Central memory CD8-positive, alpha-beta T cell (primary cell): ENCODE results near the gene FUT8.

Source experiments
- ATAC-seq: fragments of 150-1000 bp; cut with Tn5 transposase; replicated peaks from 2 replicates; pipeline ENCODE4 v1.10.0; 2022; ENCODE audit warnings: mild to moderate bottlenecking, moderate FRiP score, moderate number of reproducible peaks; ENCODE audit not compliant: poor library complexity, severe bottlenecking; ENCODE audit errors: extremely low read depth
- DNase-seq, 2 donors: peaks; one replicate each; pipeline ENCODE4 v3.0.0; 2021; ENCODE audit warnings: low spot score in 2 of 2
- H3K27ac Mint-ChIP-seq: one replicate; pipeline ENCODE4 v1.8.0; 2022; ENCODE audit warnings: low read depth, mild to moderate bottlenecking, moderate library complexity, mixed read lengths
- H3K27me3 Mint-ChIP-seq: one replicate; pipeline ENCODE4 v1.8.0; 2022; ENCODE audit warnings: mixed read lengths
- H3K36me3 Mint-ChIP-seq: one replicate; pipeline ENCODE4 v1.8.0; 2022; ENCODE audit warnings: mild to moderate bottlenecking, moderate library complexity, mixed read lengths; ENCODE audit not compliant: insufficient read depth
- H3K4me1 Mint-ChIP-seq: one replicate; pipeline ENCODE4 v1.8.0; 2022; ENCODE audit warnings: mixed read lengths
- H3K4me3 Mint-ChIP-seq: one replicate; pipeline ENCODE4 v1.8.0; 2022; ENCODE audit warnings: mild to moderate bottlenecking, moderate library complexity, mixed read lengths
- H3K9me3 Mint-ChIP-seq: one replicate; pipeline ENCODE4 v1.8.0; 2022; ENCODE audit warnings: mixed read lengths

The FUT8 gene

GRCh38 chr14:65731933-65732506 is 319.5 kb downstream of the FUT8 start:
- peaks cover 8% of the 10 kb centered on the region for H3K36me3 Mint-ChIP-seq
- H3K4me3 Mint-ChIP-seq, result no peak overlapping the region
- H3K27ac Mint-ChIP-seq, result no peak overlapping the region
- H3K27me3 Mint-ChIP-seq, result no peaks in the 10 kb centered on the region
- no peaks in the 10 kb centered on the region for H3K9me3 Mint-ChIP-seq
- no peak for DNase-seq
- H3K4me1 Mint-ChIP-seq, result no peaks in the 10 kb centered on the region
- ATAC-seq, result peak; percentile 49

GRCh38 chr14:65738339-65738738 is 325.8 kb downstream of the FUT8 start:
- no peaks in the 10 kb centered on the region for H3K27me3 Mint-ChIP-seq
- peaks cover 4% of the 10 kb centered on the region for H3K36me3 Mint-ChIP-seq
- no peak overlapping the region for H3K4me3 Mint-ChIP-seq
- H3K27ac Mint-ChIP-seq, result no peak overlapping the region
- no peaks in the 10 kb centered on the region for H3K9me3 Mint-ChIP-seq
- no peaks in the 10 kb centered on the region for H3K4me1 Mint-ChIP-seq
- DNase-seq, result no peak
- no peak for ATAC-seq

GRCh38 chr14:65745396-65746190 is 333.1 kb downstream of the FUT8 start:
- no peak for DNase-seq
- Mint-ChIP-seq H3K9me3 (no peaks in the 10 kb centered on the region), H3K36me3 (peaks cover 3% of the 10 kb centered on the region), H3K27me3 (no peaks in the 10 kb centered on the region), H3K4me1 (no peaks in the 10 kb centered on the region), H3K4me3 (no peak overlapping the region), H3K27ac (no peak overlapping the region)
- ATAC-seq, result no peak

GRCh38 chr14:65748796-65749195 is 336.3 kb downstream of the FUT8 start:
- no peaks in the 10 kb centered on the region for H3K27me3 Mint-ChIP-seq
- ATAC-seq, result no peak
- no peaks in the 10 kb centered on the region for H3K4me1 Mint-ChIP-seq
- no peak overlapping the region for H3K27ac Mint-ChIP-seq
- no peaks in the 10 kb centered on the region for H3K9me3 Mint-ChIP-seq
- no peaks in the 10 kb centered on the region for H3K36me3 Mint-ChIP-seq
- DNase-seq, result no peak
- H3K4me3 Mint-ChIP-seq, result no peak overlapping the region

GRCh38 chr14:65749287-65749686 is 336.8 kb downstream of the FUT8 start:
- Mint-ChIP-seq H3K36me3 (no peaks in the 10 kb centered on the region), H3K9me3 (no peaks in the 10 kb centered on the region), H3K4me1 (no peaks in the 10 kb centered on the region), H3K27me3 (no peaks in the 10 kb centered on the region), H3K27ac (no peak overlapping the region), H3K4me3 (no peak overlapping the region)
- DNase-seq (no peak), ATAC-seq (no peak)

- no peak overlapping the region for H3K4me3 Mint-ChIP-seq
- H3K27me3 Mint-ChIP-seq, result no peaks in the 10 kb centered on the region
- no peak overlapping the region for H3K27ac Mint-ChIP-seq
- H3K4me1 Mint-ChIP-seq, result no peaks in the 10 kb centered on the region
- H3K9me3 Mint-ChIP-seq, result no peaks in the 10 kb centered on the region
- ATAC-seq (no peak), DNase-seq (no peak)
- H3K36me3 Mint-ChIP-seq, result no peaks in the 10 kb centered on the region
Observed at GRCh38 chr14:65750906-65751305, 338.4 kb downstream of the FUT8 start.

- Mint-ChIP-seq H3K27ac (no peak overlapping the region), H3K27me3 (no peaks in the 10 kb centered on the region), H3K36me3 (no peaks in the 10 kb centered on the region), H3K9me3 (no peaks in the 10 kb centered on the region), H3K4me1 (no peaks in the 10 kb centered on the region), H3K4me3 (no peak overlapping the region)
- ATAC-seq (no peak), DNase-seq (no peak)
Observed at GRCh38 chr14:65751510-65751909, 339.0 kb downstream of the FUT8 start.

GRCh38 chr14:65753061-65753460 is 340.5 kb downstream of the FUT8 start:
- Mint-ChIP-seq H3K27ac (no peak overlapping the region), H3K4me3 (no peak overlapping the region), H3K27me3 (no peaks in the 10 kb centered on the region), H3K4me1 (no peaks in the 10 kb centered on the region), H3K9me3 (no peaks in the 10 kb centered on the region), H3K36me3 (no peaks in the 10 kb centered on the region)
- DNase-seq (no peak), ATAC-seq (no peak)

GRCh38 chr14:65755331-65755730 is 342.8 kb downstream of the FUT8 start:
- ATAC-seq (no peak), DNase-seq (no peak)
- H3K27ac Mint-ChIP-seq, result no peak overlapping the region
- H3K4me3 Mint-ChIP-seq, result no peak overlapping the region
- H3K4me1 Mint-ChIP-seq, result no peaks in the 10 kb centered on the region
- H3K36me3 Mint-ChIP-seq, result no peaks in the 10 kb centered on the region
- H3K9me3 Mint-ChIP-seq, result peaks cover 4% of the 10 kb centered on the region
- no peaks in the 10 kb centered on the region for H3K27me3 Mint-ChIP-seq

- DNase-seq (no peak), ATAC-seq (no peak)
- Mint-ChIP-seq H3K36me3 (no peaks in the 10 kb centered on the region), H3K27ac (no peak overlapping the region), H3K9me3 (peaks cover 4% of the 10 kb centered on the region), H3K4me3 (no peak overlapping the region), H3K27me3 (no peaks in the 10 kb centered on the region), H3K4me1 (no peaks in the 10 kb centered on the region)
Observed at GRCh38 chr14:65756880-65757279, 344.4 kb downstream of the FUT8 start.

- H3K4me3 Mint-ChIP-seq, result no peak overlapping the region
- no peak overlapping the region for H3K27ac Mint-ChIP-seq
- no peaks in the 10 kb centered on the region for H3K9me3 Mint-ChIP-seq
- no peaks in the 10 kb centered on the region for H3K27me3 Mint-ChIP-seq
- no peaks in the 10 kb centered on the region for H3K36me3 Mint-ChIP-seq
- ATAC-seq (no peak), DNase-seq (no peak)
- no peaks in the 10 kb centered on the region for H3K4me1 Mint-ChIP-seq
Observed at GRCh38 chr14:65769151-65769550, 356.6 kb downstream of the FUT8 start.

- DNase-seq (no peak), ATAC-seq (no peak)
- Mint-ChIP-seq H3K27me3 (no peaks in the 10 kb centered on the region), H3K4me3 (no peak overlapping the region), H3K36me3 (no peaks in the 10 kb centered on the region), H3K4me1 (no peaks in the 10 kb centered on the region), H3K9me3 (no peaks in the 10 kb centered on the region), H3K27ac (no peak overlapping the region)
Observed at GRCh38 chr14:65770681-65771080, 358.2 kb downstream of the FUT8 start.

- no peak overlapping the region for H3K4me3 Mint-ChIP-seq
- H3K27ac Mint-ChIP-seq, result no peak overlapping the region
- no peak for ATAC-seq
Observed at GRCh38 chr14:65771271-65771670, 358.7 kb downstream of the FUT8 start.

More at GRCh38 chr14:65771271-65771670, 358.7 kb downstream of the FUT8 start:
- no peaks in the 10 kb centered on the region for H3K36me3 Mint-ChIP-seq
- H3K4me1 Mint-ChIP-seq, result no peaks in the 10 kb centered on the region
- DNase-seq, result no peak
- H3K27me3 Mint-ChIP-seq, result no peaks in the 10 kb centered on the region
- H3K9me3 Mint-ChIP-seq, result no peaks in the 10 kb centered on the region
